Posterior vena cava (tissue), 2 donors: ENCODE measurements around the gene ALDH3A1. TPM values are rescaled to one million over a fixed set of nuclear protein-coding genes. Genes with fewer than 3 reads are reported as not detected.

ENCODE experiments used
- DNase-seq: peaks from one replicate; pipeline ENCODE4 v3.0.0-alpha.2; 2020; ENCODE audit warnings: low spot score
- intact Hi-C, 2 donors: fragments of 100-400 bp; cut with DNase I; formaldehyde crosslinking; loops; one replicate each; pipeline versions ENCODE4 v1.14.1 to v1.14.2; 2022 to 2023
- total RNA-seq, 2 donors: library from RNA; stranded (reverse); fragmentation: NEBNext Ultra II Directional; extraction: Animal tissue kit (Norgen Biotek cat#: 25700); gene quantifications; one replicate each; pipeline ENCODE4 v1.2.1, GENCODE V29; 2021
- donor health status: DM: yes; HTN: yes; CAD: no.
- donor health status: DM: yes; HTN: yes; CAD: no.

Gene ALDH3A1
- total RNA-seq, 2 donors from 2014 or later: 0.46 TPM; not detected in 1

DNA sequence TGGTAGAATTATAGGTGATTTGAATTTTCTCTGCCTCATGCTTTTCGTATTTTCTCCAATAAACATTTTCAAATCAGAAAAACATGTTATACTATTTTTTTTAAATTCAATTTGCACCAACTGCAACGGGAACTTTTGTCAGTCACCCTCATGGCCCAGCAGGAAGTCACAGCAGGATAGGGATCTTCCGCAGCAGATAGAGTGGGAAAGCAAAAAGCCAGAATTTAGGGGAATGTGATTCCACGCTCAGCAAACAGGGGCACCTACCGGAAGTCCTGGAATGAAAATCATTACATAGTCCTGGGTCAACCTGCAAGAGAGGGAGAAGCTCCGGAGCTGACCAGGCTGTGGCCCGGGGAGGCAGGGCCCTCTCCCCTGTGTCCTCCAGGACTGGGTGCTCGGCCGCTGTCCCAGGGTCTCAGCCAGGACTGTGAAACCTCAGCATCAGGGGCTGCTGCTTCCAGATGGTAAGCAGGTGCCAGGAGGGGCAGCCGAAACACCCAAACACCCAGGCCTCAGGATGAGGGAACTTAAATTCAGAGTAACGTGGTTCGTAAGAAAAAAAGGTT lies 35.6 kb downstream of the ALDH3A1 start:
- DNase-seq: no peak
- intact Hi-C loops: no loop called here

- DNase-seq: no peak
These were observed 38.3 kb downstream of the ALDH3A1 start for GRCh38 chr17:19709841-19710240.

GRCh38 chr17:19708431-19709175 lies 39.5 kb downstream of the ALDH3A1 start:
- intact Hi-C loops: no loop called here
- no peak for DNase-seq

More at GRCh38 chr17:19709841-19710240, 38.3 kb downstream of the ALDH3A1 start:
- intact Hi-C loops: no loop called here

- DNase-seq: no peak
- intact Hi-C loops: no loop called here
These were observed 40.3 kb downstream of the ALDH3A1 start for GRCh38 chr17:19707728-19708221.

DNA sequence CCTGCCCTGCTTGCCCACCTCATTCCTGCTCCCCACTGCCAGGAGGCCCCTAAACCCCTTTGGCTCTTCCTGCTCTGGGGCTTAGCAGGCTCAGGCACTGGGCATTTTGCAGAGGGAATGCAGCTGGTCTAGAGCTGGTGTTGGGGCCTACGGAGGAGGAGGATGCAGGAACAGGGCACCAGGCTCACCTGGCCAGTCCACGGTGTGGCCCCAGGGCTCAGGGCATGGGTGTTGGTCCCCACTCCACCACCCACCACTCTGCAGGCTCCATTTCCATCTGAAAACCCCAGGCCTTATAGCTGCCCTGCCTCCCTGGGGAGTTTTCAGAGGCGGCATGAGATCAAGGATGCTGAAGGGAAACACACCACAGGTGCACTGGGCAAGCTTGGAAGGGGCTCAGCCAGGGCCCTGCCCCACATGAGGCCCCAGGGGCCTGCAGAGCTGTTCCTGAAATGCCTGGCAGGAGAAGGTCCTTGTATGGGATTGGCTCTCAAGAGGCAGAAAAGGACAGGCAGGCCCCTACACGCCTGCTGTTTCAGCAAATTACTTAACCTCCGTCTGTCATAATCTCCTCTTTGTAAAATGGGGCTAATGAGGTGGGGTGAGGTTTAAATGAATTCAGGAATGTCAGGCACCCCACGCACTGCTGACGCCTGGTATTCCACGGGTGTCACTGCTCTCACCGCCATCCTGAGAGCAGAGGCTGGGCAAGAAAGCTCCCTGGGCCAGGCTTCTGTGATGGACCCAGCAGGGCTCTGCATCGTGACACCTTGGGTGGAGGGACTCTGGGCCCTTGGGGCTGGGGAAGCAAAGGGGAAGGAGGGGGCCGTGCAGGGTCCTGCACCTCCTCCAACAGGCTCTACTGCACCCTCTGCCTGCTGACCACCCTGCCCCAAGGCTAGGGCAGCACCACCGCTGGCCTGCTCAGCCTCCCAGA lies 41.0 kb downstream of the ALDH3A1 start:
- intact Hi-C loops: no loop called here

DNA sequence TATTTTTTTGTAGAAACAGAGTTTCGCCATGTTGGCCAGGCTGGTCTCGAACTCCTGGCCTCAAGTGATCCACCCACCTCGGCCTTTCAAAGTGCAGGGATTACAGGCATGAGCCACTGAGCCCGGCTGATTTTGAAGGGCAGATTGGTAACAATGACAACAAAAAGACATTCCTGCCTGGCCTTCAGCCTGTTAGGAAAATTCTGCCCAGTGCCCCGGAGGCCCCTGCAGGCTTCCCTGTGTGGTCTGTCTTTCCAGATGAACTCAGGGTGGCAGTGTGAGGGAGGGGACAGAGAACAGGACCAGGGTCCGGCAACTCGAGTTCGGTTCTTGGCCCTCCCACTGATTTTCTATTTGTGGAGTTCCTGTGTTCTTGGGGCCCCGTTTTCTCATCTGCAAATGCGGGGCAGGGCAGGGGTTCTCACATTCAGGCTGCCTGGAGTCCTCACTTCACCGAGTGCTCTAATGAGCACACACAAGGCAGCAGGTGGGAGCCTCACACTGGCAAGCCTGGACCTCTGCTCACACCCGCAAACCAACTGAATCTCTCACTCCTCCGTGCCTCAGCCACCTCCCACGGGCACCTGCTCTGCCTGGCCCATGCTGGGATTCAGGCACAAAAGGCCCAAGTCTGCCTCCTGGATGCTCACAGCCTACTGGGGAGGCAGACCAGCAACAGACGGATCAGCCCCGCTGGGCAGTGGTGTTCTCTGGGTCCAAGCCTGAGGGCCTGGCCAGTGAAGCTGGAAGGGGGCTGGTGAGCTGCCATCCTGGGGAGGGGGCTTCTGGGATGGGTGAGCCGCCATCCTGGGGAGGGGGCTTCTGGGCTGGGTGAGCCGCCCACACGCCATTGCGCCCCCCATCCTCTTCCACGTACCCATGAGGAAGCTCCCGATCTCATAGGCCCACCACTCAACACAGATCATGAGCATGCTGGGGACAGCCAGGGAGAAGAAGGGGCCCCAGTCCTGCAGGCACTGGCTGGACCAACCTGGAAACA lies 42.0 kb downstream of the ALDH3A1 start:
- no peak for DNase-seq
- intact Hi-C loops: no loop called here

More for the DNA sequence above, 41.0 kb downstream of the ALDH3A1 start:
- DNase-seq: no peak

GRCh38 chr17:19705201-19705600 lies 42.9 kb downstream of the ALDH3A1 start:
- intact Hi-C loops: no loop called here
- DNase-seq: no peak

DNA sequence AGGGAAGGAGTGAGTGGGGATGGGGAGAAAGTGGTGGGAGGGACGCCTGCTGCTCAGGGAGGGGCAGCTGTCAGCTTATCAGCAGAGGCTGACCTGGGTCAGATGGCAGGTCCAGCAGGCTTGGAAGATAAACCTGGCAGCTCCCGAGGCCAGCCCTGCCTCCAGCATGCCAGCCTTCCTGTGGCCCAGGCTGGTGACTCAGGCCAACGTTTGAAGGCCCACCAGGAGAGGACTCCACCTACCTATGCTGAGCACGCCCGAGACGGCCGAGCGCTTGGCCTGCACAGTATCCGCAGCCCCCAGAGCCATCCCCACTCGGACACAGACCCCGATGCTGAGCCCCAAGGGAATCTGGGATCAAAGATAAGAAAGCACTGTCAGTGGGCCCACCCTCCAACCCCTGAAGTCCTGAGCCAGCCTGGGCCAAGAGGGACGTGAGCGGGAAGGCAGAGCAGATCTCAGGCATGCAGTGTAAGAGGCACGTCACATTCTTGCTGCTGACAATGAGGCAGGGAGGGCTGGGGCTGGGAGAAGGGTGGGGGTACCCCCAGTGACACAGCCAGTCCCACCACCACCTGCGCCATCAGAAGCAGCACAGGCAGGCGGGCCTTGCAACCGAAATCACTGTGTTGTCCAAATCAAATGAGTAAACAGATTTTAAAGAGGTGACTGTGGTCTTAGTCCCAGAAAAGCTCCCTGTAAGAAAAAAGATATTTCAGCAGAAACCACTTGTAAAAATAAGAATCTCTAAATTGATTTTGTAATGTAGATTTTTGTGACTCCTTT lies 44.1 kb downstream of the ALDH3A1 start:
- DNase-seq: peak; percentile 73
- intact Hi-C loops: loop anchor here in 1 of 2 donors (2.0 kb wide), 1 partner anchor 391 kb away; no protein-coding TSS in a partner anchor

DNA sequence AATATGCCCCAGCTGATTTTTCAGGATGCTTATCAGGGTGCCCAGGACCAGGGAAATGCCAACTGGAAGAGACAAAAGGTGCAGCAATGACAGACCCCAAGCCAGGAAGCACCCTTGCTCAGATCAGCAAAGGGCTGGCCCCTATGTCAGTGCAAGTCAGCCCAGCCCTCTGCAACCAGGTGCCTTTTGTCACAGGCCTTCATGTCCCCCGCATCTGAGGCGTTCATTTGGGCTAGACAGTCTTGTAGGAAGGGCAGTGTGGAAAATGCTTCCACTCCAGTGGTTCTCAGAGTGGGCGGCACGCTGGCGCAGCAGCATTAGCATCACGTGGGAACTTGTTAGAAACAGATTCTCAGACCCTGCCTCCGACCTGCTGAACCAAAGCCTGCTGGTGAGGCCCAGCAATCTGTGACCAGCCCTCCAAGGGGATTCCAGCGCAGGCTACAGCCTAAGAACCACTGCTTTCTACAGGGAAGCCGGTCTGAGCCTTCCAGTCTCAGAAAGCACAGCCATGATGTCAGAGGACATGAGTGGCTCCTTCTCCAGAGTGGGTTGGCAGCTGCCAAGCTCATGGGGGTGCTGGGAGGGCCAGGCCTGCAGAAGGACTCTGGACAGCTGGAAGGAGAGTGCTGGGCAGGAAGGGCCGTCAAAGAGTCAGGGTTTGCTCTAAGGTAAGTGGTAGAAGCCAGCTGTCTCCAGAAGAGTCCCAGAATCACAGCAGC lies 44.8 kb downstream of the ALDH3A1 start:
- intact Hi-C loops: loop anchor here in 1 of 2 donors (2.0 kb wide), 1 partner anchor 390 kb away; no protein-coding TSS in a partner anchor
- DNase-seq: peak; percentile 56

DNA sequence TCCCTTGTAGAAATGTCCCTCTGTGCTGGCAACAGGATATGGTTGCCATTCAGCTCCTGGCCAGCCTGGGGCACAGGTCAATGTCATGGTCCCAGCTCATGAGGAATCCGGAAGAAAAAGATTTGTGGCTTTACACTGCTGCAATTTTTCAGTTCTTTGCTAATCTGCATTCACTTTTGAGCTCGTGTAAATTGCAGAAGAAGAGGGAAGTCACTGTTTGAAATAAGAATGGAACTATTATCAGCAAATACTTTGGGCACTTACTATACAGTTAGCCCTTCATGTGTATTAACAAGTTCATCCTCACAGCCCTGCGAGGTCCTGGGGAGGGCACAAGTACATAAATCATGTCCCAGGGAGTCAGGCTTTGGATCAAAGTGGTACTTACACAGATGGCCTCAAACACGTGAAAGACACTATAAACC lies 45.9 kb downstream of the ALDH3A1 start:
- intact Hi-C loops: loop anchor here in 1 of 2 donors (2.0 kb wide), 1 partner anchor 389 kb away; no protein-coding TSS in a partner anchor
- no peak for DNase-seq

Other genes starting within 250 kb of the ALDH3A1 start
- 1 to 10 TPM; 1.2 to 3.4 TPM for gene SLC47A1, start 214.4 kb downstream of the ALDH3A1 start, total RNA-seq
- gene ALDH3A2, start 99.5 kb downstream of the ALDH3A1 start, total RNA-seq: 10 to 100 TPM; 38.8 to 45.3 TPM
- not detected for gene SLC47A2, start 31.7 kb downstream of the ALDH3A1 start, total RNA-seq
- 10 to 100 TPM; 20.5 to 23.8 TPM for gene ULK2, start 119.6 kb upstream of the ALDH3A1 start, total RNA-seq
- 10 to 100 TPM; 35.5 to 37.0 TPM for gene AKAP10, start 229.5 kb upstream of the ALDH3A1 start, total RNA-seq